Measurements from ENCODE around the gene CCL14.

The CCL14 gene

DNA sequence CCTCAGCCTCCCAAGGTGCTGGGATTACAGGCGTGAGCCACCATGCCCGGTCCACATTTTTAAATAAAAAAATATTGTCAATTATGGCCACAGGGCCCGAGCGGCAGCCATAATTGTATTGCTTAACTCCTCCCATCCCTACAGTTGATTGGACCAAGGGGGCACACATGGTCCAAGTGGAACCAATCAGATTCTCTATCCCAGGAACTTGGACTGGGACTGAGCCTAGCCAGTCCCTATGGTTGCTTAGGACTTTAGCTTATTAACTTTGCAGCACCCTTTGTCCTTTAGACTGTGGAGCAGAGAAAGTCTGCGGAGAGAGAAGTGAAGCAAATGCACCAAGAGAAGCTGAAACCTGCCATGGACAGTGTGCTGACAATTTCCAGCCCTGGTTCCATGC, 50.5 kb downstream of the CCL14 start:
- DNase-seq = no peak

- DNase-seq = no peak
Measured at GRCh38 chr17:35934760-35935159, 51.8 kb downstream of the CCL14 start.

Measured in NCI-H1694 (cell line).